Islet of Langerhans (tissue), 1 donor: ENCODE results near the gene SMPDL3A.
"Not testable (repeated sequence)": the region's sequence is repeated elsewhere in the genome, so short reads cannot be mapped to it uniquely, and the experiment has no call there.

ENCODE experiments used
- FAIRE-seq: peaks from one replicate; lab custom pipeline; 2011; peaks lifted over from hg19 to GRCh38; lab: Jason Lieb, UNC

Gene SMPDL3A, protein sequence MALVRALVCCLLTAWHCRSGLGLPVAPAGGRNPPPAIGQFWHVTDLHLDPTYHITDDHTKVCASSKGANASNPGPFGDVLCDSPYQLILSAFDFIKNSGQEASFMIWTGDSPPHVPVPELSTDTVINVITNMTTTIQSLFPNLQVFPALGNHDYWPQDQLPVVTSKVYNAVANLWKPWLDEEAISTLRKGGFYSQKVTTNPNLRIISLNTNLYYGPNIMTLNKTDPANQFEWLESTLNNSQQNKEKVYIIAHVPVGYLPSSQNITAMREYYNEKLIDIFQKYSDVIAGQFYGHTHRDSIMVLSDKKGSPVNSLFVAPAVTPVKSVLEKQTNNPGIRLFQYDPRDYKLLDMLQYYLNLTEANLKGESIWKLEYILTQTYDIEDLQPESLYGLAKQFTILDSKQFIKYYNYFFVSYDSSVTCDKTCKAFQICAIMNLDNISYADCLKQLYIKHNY

DNA sequence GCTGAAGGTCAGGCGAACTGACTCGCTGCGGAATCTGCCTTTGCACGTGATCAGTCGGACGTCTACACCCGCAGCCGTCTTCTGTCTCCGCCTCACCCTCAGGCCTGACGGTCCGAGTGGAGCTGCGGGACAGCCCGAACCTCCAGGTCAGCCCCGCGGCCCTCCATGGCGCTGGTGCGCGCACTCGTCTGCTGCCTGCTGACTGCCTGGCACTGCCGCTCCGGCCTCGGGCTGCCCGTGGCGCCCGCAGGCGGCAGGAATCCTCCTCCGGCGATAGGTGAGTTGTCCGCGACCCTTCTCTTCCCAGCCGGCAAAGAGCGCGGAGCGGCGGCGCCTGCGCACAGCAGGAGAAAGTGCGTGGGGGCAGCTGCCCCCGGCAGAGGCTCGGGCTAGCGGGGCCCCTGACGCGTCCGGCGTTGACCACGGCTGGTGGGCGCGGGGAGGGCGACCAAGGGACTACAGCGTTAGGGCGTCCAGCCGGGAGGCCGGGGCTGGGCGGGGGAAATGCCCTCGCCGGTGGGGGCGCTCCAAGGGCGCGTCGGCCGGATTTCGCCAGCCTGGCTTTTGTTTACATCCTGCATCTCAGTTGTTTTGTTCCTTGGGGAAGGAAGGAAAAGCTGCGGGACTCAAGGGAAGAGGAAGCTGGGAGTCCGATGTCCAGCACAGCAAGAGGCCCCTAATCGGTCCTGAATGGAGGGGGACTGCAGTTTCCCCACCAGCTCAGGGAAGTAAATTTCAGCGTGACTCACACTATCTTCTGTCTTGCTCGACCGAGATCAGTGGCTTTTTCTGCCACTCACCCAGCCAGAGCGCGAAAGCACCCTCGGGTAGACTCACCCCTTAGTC lies at the start of gene SMPDL3A:
TSS of gene SMPDL3A (plus strand) at position 77 of the 846 bp plus-strand sequence. CDS start at position 166, 89 bp downstream.
- FAIRE-seq: no peak

DNA sequence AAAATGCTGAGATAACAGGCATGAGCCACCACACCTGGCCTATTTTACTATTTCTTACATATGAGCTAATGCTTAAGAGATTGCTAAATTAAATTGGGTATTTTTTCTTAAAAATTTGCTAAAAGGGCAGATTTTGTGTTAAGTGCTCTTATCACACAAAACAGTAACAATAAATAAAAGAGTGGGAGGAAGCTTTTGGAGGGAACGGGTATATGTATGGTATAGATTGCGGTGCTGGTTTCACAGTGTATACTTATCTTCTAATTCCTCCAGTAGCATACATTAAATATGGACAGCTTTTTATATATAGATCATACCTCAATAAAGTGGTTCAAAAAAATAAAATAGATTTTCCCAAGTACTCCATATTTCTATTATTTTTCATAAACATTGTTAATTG lies 49.0 kb upstream of the SMPDL3A start:
- FAIRE-seq: no peak

DNA sequence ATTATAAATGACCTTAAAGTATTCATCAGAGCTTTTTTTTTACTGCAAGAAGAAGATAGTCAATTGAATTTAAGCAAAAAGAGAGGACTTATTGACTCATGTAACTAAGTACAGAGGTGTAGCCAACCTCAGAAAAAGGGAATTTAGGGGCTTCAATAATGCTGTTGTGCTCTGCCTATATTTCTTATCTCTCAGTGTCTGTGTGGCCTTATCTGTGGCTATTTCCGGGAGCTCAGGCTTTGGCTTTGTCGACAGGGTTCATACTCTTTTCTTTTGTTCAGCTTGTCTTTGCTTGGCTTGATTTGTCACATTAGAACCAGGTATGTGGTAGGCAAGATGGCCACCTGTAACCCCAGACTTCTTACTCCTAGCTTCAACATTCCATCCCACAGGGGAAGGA lies 48.1 kb upstream of the SMPDL3A start:
- FAIRE-seq: no peak

DNA sequence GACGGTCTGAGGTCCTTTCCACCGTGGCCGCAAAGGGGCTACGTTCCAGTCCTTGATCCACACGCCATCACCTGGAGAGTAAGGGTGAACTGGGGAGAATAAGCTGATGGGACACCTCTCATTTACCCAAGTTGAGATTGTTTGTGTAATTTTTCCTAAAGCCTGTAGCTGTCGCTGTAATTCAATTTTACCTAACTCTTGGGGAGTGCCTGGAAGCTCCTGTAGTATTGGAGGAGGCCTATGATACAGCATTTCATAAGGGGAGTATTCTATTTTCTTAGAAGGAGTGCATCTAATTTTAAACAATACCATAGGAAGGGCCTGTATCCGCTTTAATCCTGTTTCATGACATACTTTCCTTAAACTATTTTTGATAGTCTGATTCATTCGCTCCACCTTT lies 44.8 kb upstream of the SMPDL3A start:
- not testable (repeated sequence) for FAIRE-seq

DNA sequence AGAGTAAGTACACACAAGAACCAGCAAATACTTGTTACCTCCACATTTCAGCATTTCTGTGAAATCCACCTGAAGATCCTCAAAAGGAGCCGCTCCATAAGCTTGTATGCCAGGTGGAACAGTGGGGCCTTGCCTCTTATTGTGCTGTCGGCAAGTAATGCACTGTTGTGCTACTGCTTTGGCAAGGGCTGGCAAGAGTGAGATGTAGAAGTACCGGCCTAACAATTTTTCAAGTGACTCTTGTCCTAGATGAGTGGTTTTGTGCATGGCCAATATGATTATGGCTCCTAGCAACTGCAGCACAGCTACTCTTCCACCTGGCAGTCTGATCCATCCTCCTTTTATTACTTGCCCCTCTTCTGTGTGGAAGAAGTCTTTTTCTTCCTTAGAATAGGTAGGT lies 44.2 kb upstream of the SMPDL3A start:
- not testable (repeated sequence) for FAIRE-seq

DNA sequence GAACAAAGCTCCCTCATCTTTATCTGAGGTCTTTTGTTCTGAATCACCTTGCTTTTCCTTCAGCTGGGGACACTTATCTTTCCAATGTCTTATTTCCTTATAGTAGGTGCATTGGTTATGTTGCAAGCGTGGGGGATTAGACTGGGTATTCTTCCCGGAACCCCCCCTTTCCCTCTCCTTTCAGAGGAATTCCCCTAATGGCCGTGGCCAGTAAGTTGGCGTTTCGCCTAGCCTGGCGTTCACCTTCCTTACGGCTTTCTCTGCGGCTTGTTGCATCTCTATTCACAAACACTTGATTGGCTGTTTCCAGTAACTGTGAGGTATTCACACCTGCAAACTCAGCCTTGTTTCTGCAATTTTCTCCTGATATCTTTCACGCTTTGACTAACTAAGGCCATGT lies 42.4 kb upstream of the SMPDL3A start:
- no peak for FAIRE-seq

DNA sequence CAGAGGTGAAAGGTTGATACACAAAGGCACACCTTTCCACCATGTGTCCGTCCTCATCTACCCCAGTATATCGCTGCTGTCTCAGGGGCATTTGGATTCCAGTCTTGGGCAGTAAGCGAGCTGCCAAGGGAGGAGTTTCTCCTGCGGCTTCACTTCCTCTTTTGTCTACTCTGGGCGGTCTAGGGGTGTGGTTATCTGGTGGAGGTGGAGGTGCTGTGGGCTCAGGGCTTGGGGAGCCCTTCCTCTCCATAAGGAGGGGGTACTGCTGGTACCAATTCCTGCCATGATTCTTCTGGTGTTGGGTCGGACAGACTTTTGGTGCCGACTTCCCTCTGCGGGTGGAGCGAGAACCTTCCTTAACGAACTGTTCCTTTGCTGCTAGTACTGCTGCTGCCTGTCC lies 41.5 kb upstream of the SMPDL3A start:
- FAIRE-seq: no peak

DNA sequence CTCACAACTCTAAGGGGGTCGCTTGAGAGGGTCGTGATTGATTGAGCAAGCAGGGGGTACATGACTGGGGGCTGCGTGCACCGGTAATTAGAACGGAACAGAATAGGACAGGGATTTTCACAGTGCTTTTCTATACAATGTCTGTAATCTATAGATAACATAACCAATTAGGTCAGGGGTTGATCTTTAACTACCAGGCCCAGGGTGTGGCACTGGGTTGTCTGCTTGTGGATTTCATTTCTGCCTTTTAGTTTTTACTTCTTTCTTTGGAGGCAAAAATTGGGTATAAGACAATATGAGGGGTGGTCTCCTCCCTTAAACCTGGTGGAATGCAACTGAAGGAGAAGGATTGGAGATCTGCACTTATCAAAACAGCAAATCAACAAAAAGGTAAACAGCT lies 40.1 kb upstream of the SMPDL3A start:
- not testable (repeated sequence) for FAIRE-seq

DNA sequence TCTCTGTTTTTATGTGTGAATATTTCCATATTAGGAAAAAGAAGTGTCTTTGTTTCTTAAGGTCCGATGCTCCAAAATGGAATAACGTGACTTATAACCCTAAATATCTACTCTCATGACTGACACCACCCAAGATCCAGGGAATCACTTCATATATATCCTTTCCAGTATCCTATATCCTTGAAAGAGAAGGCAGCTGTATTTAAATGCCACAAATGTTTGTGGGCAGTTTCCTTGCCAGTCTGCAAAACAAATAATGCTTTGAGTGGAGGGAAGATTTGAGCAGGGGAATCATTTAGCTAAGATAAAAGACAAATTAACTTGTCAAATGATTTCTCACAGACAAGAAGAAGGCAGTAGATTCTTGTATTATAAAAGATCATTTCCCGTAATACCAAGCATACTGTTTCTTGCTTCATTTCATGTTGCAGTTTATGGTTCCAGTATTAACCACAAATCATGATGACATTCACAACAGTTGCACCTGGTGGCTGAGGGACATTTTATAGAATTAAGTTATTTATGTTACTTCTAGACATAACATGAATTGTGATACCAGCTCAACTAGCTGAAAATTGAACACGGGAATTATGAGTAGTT lies 39.5 kb upstream of the SMPDL3A start:
- no peak for FAIRE-seq

DNA sequence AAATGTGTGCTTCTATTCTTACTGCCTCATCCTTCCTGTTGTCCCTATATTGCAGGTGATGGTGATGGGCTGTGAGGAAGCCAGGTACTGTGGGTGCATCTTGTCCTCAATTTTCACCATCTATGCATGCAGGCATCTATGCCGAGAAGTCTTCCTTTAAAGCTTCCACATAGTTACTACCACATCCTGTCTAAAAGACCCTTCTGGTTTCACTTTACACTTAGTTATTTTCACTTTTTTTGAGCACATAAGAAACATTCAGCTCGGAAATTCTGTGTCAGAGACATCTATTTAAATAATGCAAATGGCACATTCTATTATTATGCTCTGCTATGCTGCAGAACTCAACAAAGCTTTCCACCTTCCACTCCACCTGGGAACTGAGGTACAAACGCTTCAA lies 37.7 kb upstream of the SMPDL3A start:
- no peak for FAIRE-seq

DNA sequence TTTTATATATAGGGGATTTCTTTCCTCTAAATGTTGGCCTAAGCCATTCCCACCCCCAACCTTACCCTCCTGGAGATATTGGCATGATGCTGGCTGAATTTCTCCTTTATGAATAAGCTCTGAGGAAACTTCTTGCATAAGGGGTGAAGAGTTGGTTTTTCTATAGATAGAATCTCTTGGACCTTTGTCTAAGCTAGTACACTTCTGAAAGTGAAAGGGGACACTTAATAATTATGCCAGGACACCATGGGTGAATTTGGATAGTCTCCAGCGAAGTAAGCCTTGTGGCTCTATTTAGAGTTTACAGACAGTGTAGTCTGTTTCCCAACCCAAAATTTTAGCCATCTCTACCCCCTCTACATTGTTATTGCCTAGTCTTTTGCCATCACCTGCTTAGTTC lies 36.6 kb upstream of the SMPDL3A start:
- FAIRE-seq: no peak

DNA sequence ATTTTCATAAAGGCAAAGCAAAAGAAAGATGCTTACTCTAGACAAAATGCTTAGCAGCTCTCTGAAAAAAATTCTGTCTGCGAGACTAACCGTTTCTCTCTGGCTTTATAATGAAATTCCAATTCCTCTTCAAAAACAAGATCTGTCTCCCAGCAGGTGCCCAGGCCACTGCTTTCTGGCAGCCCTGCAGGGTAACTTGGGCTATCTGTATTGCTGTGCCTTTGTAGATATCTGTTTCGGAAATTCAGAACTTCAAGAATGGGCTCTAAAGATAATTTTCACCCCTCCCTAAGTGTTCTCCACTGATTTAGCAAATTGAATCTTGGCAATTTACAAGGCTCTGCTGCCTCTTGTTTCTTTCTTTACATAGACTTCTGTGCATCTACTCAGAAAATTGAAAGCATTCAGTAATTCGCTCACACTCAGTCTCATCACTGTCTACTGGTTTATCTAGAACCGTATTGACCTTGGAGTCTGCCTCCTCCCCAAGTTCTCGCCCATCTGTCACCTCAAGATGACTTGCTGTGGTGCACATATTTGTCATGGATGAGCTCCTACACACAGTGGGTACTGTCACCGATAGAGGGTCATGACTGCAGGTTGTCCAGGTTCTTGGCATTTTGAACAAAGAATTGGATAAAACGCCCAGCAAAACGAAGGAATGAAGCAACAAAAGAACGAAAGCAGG lies 35.9 kb upstream of the SMPDL3A start:
- no peak for FAIRE-seq

DNA sequence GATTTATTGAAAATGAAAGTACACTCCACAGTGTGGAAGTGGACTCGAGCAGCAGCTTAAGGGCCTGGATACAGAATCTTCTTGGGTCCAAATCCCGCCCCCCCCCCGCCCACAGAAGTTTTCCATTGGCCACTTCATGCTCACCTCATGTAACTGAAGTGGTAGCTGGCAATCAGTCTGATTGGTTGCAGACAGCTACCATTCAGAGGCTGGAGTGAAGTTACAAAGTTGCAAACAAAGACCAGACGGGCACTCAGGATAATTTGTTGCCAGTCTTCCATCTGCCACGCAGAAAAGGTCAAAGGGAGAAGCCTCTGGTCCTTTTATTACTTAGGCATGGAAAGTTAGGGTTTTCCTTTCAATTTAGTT lies 35.4 kb upstream of the SMPDL3A start:
- no peak for FAIRE-seq

DNA sequence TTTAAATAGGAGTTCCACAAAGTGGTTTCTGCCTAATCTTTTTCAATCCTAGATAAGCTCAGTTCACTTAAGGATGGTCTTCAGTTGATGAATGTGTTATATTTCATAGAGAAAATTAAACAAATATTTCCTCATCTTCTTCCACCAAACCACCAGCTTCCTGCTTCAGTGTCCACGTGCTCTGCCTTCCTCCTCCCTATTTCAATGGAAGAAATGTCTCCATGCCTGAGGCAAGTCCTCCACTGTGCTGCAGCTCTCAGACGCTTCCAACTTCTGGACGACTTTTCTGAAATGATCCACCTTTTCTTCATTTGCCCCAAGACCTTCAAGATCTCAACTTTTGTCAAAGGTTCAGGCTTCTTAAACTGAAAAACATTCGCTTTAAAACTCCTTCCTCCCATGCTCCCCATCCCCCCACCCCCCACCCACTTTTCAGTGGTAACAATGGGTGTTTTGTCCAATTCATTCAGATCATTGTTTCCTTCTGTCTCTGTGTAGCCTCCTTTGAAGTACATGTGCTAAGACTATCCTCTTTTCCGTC lies 34.8 kb upstream of the SMPDL3A start:
- FAIRE-seq: no peak

DNA sequence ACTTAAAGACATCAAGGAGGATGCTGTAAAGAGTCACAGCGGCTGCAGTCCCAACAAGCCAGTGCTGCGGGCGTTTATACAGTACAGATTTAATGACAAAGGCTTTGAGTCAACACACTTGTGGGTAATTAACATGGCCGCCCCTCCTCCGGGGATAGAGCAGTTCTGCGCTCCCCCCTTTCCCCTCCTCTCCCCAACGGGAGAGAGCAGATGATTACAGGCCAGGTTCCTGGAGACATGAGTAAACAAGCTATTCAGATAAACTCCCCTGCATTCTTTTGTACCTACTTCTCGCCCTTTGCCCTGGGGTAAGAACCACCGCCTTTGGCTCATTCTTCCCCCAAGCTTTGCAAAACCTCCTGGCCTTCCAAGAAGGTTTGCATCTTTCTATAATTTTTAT lies 33.2 kb upstream of the SMPDL3A start:
- FAIRE-seq: no peak

DNA sequence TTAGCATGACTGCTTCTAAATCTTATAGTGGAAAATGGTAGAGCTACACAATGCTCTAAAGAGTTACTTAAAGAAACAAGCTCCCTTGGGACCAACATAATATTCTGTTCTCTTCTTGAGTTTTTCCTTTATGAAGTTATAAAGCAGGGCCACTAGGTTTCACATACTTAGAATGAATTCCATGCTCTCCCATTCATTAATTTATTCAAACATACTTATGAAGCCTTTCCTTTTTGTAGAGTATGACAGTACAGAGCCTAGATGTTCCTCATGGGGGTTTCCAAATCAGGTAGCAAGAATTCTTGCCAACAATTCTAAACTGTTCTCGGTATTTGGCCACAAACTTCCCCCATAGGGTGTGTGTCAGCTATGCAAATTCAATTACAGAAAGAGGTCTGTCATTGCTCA lies 30.1 kb upstream of the SMPDL3A start:
- FAIRE-seq: no peak

DNA sequence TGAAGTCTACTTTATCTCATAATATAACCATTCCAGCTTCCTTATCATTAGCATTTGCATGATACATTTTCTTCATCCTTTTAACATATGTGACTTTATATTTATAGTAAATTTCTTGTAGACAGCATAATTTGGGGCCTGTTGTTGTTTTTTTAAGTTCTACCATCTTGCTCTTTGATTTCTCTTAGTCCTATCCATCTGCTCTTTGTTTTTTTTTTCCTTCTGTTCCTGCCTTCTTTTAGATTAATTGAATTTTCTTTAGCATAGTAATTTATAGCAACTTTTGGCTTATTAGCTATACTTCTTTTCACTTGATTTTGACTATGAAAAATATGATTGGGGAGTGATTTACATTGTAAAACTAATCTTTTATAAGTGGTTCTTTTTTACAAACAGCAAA lies 28.7 kb upstream of the SMPDL3A start:
- no peak for FAIRE-seq

DNA sequence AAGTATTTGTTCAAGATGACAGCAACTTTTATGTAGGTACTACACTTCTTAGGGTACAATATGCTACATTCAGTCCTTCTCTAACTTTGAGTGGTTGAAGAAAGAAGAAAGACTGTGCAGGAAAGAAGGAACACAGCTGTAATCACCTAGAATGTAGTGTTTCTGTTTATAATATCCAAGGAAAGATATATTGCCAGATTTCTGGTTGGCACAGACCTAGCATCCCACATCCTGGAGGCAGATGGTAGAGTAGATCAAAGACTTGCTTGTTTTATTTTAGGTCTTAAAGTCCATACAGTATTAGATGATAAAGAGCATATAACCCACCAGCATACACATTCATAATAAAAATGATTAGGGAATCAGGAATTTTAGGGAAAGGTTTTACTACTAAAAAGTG lies 22.8 kb upstream of the SMPDL3A start:
- no peak for FAIRE-seq

DNA sequence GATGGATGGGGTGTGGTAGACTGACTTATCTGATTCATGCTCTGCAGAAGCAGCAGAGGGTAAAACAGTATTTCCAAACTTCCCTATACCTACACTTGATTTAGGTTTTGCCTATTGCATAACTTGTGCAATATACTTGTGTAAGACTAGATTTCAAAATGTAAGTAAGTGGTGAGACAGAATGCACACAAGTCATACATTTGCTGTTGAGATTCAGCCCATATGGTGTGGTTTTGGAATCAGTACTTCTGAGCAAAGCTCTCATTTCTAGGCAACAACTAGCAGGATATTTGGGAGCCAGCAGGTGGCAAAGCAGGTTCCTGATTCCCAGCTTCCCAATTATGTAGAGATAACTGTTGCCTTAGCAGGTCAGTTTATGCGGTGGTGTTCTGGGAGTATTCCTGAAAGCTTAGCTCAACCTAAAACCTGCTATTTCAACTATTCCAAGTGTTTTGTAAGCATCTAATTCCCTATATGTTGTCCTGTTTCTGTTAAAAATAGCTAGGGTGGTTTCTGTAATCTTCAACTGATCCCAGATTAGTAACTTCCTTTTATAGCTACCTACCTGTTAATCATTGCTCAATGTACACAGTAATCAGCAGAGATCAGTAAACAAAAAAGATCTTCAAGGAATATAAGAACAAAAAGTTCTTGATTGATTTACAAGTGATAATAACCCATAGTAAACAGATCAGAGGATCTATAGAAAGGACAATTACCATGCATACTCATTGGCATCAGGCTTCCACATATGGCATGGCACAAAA lies 18.0 kb upstream of the SMPDL3A start:
- FAIRE-seq: peak; percentile 69

DNA sequence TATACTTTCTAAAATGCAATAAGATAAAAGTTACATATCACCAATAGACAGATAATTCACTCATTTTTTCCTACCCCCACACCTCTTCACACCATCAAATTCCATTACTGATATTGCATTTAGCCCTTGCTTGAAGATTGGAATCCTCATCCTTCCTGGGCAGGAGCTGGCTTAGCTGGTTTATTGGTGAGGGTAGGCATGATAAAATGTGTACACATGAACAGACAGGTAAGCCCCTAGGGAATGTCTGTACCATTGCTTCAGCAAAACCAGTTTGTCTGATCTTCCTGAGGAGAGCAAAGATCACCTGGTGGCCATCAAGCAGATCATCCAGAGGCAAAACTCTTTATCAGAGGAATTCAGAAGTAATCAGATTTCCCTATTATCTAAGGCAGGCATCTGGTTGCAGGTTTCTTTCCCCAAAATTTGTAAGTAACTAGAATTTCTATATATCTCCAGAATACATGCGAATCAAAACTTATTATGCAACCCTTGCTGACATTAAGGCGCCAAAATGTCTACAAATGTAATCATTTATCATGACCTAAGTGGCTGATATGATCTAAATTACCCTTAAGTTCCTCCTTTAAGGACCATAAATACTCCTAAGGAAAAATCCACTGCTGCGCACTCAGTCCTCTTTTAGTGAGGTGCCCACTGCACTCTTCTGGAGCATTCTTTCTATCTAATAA lies 16.2 kb upstream of the SMPDL3A start:
- no peak for FAIRE-seq

DNA sequence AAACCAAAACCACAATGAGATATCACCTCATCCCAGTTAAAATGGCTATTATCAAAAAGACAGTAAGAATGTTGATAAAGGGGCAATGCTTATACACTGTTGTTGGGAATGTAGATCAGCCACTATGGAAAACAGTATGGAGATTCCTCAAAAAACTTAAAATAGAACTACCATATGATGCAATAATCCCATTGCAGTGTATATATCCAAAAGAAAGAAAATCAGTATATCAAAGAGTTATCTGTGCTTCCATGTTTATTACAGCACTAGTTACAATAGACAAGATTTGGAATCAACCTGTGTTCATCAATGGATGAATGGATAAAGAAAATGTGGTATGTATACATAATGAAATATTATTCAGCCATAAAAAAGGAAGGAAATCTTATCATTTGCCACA lies 13.1 kb upstream of the SMPDL3A start:
- no peak for FAIRE-seq
